Measurements from ENCODE around the gene RSPH6A. TPM values are rescaled to one million over a fixed set of nuclear protein-coding genes. Genes with fewer than 3 reads are reported as not detected.

RSPH6A gene
- total and polyA plus RNA-seq, 2 of the 13 experiments (the other 11 are each of a cell fraction or from before 2014, with no cell fraction given): 0.07 TPM; not detected in 1

DNA sequence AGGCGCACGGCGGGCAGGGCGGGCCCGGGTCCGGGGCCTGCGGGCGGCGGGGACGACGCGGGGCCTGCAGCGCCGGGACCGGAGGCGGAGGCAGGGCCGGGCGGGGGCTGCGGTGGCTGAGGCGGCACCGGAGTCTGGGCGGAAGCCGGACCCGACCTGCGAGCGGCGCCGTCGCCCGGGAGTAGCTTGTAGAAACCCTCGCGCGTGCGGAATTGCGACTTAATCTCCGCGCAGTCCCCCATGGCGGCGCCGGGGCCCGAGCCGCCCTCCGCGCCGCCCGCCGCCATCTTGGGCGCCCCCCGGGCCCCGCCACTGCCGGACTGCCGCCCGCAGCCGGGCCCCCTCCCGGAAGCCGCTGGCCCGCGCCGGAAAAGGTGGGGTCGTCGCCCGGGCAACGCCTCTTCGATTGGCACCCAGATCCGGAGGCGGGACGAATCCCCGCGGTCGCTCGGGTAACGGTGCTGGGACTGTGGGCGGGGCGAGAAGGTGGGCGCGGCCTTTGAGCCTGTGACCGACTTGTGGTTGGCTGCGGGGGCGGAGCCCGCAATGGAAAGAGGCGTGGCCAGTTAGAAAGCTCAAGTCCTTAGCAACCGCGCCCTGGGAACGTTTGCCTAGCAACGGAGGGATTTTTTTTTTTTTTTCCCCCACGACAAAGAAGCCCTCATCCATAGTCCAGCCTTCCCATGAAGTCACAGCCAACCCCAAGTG, 22.5 kb downstream of the RSPH6A start, which contains the start of gene DMWD (continued):
- TF ChIP-seq, protein P1, sequence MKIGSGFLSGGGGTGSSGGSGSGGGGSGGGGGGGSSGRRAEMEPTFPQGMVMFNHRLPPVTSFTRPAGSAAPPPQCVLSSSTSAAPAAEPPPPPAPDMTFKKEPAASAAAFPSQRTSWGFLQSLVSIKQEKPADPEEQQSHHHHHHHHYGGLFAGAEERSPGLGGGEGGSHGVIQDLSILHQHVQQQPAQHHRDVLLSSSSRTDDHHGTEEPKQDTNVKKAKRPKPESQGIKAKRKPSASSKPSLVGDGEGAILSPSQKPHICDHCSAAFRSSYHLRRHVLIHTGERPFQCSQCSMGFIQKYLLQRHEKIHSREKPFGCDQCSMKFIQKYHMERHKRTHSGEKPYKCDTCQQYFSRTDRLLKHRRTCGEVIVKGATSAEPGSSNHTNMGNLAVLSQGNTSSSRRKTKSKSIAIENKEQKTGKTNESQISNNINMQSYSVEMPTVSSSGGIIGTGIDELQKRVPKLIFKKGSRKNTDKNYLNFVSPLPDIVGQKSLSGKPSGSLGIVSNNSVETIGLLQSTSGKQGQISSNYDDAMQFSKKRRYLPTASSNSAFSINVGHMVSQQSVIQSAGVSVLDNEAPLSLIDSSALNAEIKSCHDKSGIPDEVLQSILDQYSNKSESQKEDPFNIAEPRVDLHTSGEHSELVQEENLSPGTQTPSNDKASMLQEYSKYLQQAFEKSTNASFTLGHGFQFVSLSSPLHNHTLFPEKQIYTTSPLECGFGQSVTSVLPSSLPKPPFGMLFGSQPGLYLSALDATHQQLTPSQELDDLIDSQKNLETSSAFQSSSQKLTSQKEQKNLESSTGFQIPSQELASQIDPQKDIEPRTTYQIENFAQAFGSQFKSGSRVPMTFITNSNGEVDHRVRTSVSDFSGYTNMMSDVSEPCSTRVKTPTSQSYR (CRISPR knock-in tag; IDR thresholded peaks at IDR 0.05; ENCODE audit: borderline replicate concordance): no peak
- peak; percentile 51; the same call in 1 of the 2 replicates for TF ChIP-seq ZNF782 (CRISPR knock-in tag; IDR thresholded peaks at IDR 0.05; ENCODE audit: borderline replicate concordance)
- no peak for TF ChIP-seq GATA4 (IDR thresholded peaks at IDR 0.05; ENCODE audit: borderline replicate concordance, low read depth)
- TF ChIP-seq, protein P2, sequence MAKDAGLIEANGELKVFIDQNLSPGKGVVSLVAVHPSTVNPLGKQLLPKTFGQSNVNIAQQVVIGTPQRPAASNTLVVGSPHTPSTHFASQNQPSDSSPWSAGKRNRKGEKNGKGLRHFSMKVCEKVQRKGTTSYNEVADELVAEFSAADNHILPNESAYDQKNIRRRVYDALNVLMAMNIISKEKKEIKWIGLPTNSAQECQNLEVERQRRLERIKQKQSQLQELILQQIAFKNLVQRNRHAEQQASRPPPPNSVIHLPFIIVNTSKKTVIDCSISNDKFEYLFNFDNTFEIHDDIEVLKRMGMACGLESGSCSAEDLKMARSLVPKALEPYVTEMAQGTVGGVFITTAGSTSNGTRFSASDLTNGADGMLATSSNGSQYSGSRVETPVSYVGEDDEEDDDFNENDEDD (CRISPR knock-in tag; IDR thresholded peaks at IDR 0.05; ENCODE audit: borderline replicate concordance): no peak
- TF ChIP-seq KLF13 (CRISPR knock-in tag; IDR thresholded peaks at IDR 0.05): no peak
- TF ChIP-seq KDM5B (CRISPR knock-in tag; IDR thresholded peaks at IDR 0.05; ENCODE audit: borderline replicate concordance): no peak
- peak; percentile 90 for TF ChIP-seq RFX3 (CRISPR knock-in tag; IDR thresholded peaks at IDR 0.05)
- TF ChIP-seq, protein P3, sequence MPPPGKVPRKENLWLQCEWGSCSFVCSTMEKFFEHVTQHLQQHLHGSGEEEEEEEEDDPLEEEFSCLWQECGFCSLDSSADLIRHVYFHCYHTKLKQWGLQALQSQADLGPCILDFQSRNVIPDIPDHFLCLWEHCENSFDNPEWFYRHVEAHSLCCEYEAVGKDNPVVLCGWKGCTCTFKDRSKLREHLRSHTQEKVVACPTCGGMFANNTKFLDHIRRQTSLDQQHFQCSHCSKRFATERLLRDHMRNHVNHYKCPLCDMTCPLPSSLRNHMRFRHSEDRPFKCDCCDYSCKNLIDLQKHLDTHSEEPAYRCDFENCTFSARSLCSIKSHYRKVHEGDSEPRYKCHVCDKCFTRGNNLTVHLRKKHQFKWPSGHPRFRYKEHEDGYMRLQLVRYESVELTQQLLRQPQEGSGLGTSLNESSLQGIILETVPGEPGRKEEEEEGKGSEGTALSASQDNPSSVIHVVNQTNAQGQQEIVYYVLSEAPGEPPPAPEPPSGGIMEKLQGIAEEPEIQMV (CRISPR knock-in tag; IDR thresholded peaks at IDR 0.05; ENCODE audit: low read depth): no peak
- TF ChIP-seq ZNF331 (CRISPR knock-in tag; IDR thresholded peaks at IDR 0.05): no peak
- TF ChIP-seq DMAP1 (CRISPR knock-in tag; IDR thresholded peaks at IDR 0.05): no peak
- peak; percentile 88 for TF ChIP-seq SP2 (CRISPR knock-in tag; IDR thresholded peaks at IDR 0.05)
- TF ChIP-seq MTA3 (CRISPR knock-in tag; IDR thresholded peaks at IDR 0.05): no peak
- no peak for TF ChIP-seq SMAD3 (CRISPR knock-in tag; IDR thresholded peaks at IDR 0.05)
- 0 out of 2 replicates have a peak, but pooled peaks have one; percentile 32 for TF ChIP-seq SAFB2 (CRISPR knock-in tag; IDR thresholded peaks at IDR 0.05; ENCODE audit: borderline replicate concordance, low read depth)
- peak; percentile 74 for TF ChIP-seq ELF1 (CRISPR knock-in tag; IDR thresholded peaks at IDR 0.05)
- TF ChIP-seq TBL1XR1 (IDR thresholded peaks at IDR 0.05; ENCODE audit: borderline replicate concordance, low read length, partially characterized antibody): no peak
- TF ChIP-seq ZFP62 (CRISPR knock-in tag; IDR thresholded peaks at IDR 0.05): no peak
- peak; percentile 84 for TF ChIP-seq POLR2G (IDR thresholded peaks at IDR 0.05; ENCODE audit: low read depth, low read length)
- TF ChIP-seq, protein P4, sequence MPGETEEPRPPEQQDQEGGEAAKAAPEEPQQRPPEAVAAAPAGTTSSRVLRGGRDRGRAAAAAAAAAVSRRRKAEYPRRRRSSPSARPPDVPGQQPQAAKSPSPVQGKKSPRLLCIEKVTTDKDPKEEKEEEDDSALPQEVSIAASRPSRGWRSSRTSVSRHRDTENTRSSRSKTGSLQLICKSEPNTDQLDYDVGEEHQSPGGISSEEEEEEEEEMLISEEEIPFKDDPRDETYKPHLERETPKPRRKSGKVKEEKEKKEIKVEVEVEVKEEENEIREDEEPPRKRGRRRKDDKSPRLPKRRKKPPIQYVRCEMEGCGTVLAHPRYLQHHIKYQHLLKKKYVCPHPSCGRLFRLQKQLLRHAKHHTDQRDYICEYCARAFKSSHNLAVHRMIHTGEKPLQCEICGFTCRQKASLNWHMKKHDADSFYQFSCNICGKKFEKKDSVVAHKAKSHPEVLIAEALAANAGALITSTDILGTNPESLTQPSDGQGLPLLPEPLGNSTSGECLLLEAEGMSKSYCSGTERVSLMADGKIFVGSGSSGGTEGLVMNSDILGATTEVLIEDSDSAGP (CRISPR knock-in tag; IDR thresholded peaks at IDR 0.05; ENCODE audit: borderline replicate concordance): no peak
- no peak for TF ChIP-seq ZFAT (CRISPR knock-in tag; conservative IDR thresholded peaks at IDR 0.05)

Measured in HepG2 (cell line).